MM.1S (cell line): Measurements from ENCODE around the gene SPHK2.

Experiments used
- DNase-seq: peaks from one replicate; pipeline ENCODE4 v3.0.0-alpha.2; 2015
- H2AFZ ChIP-seq: fragments of 300-600 bp; sonication (generic); 2 replicates; pipeline ENCODE4 v1.6.0; 2016; ENCODE audit warnings: antibody characterized with exemption, low read length
- H3F3A ChIP-seq: fragments of 300-600 bp; sonication (generic); 2 replicates; pipeline ENCODE4 v1.6.1; 2016; ENCODE audit warnings: mild to moderate bottlenecking, antibody characterized with exemption, low read length, moderate library complexity, mixed read lengths; ENCODE audit not compliant: insufficient read depth
- H3K27ac ChIP-seq: fragments of 300-600 bp; sonication (generic); 2 replicates; pipeline ENCODE4 v1.5.1; 2016; ENCODE audit warnings: mild to moderate bottlenecking, low read length
- H3K27me3 ChIP-seq: fragments of 300-600 bp; sonication (generic); replicated peaks from 2 replicates; pipeline ENCODE4 v1.6.0; 2016; ENCODE audit warnings: low read length; ENCODE audit not compliant: insufficient read depth
- H3K36me3 ChIP-seq: fragments of 300-600 bp; sonication (generic); replicated peaks from 2 replicates; pipeline ENCODE4 v1.6.1; 2016; ENCODE audit warnings: mild to moderate bottlenecking, low read length, mixed read lengths; ENCODE audit not compliant: insufficient read depth
- H3K4me1 ChIP-seq: fragments of 300-600 bp; sonication (generic); 2 replicates; pipeline ENCODE4 v1.6.1; 2016; ENCODE audit warnings: low read length, mixed read lengths
- H3K4me2 ChIP-seq: fragments of 300-600 bp; sonication (generic); 2 replicates; pipeline ENCODE4 v1.6.0; 2016; ENCODE audit warnings: low read depth, low read length
- H3K4me3 ChIP-seq: fragments of 300-600 bp; sonication (generic); 2 replicates; pipeline ENCODE4 v1.5.1; 2016; ENCODE audit warnings: low read length, mixed read lengths
- H3K79me2 ChIP-seq: fragments of 300-600 bp; sonication (generic); 2 replicates; pipeline ENCODE4 v1.6.1; 2016; ENCODE audit warnings: mixed run types, low read length, mixed read lengths
- H3K9ac ChIP-seq: fragments of 300-600 bp; sonication (generic); 2 replicates; pipeline ENCODE4 v1.6.1; 2016; ENCODE audit warnings: low read length, mixed read lengths
- H3K9me2 ChIP-seq: fragments of 300-600 bp; sonication (generic); replicated peaks from 2 replicates; pipeline ENCODE4 v1.6.1; 2016; ENCODE audit warnings: mild to moderate bottlenecking, low read length, mixed read lengths; ENCODE audit not compliant: insufficient read depth
- H3K9me3 ChIP-seq: fragments of 300-600 bp; sonication (generic); replicated peaks from 2 replicates; pipeline ENCODE4 v1.6.1; 2016; ENCODE audit warnings: mild to moderate bottlenecking, low read length, mixed read lengths; ENCODE audit not compliant: insufficient read depth
- H4K20me1 ChIP-seq: fragments of 300-600 bp; sonication (generic); 2 replicates; pipeline ENCODE4 v1.6.1; 2016; ENCODE audit warnings: mild to moderate bottlenecking, low read length, moderate library complexity, mixed read lengths; ENCODE audit not compliant: insufficient read depth
- CTCF ChIP-seq: fragments of 300-600 bp; sonication (generic); IDR thresholded peaks from 2 replicates; pipeline ENCODE4 v1.5.1; 2016; ENCODE audit warnings: antibody characterized with exemption, low read length, mixed read lengths
- EZH2 ChIP-seq: fragments of 300-600 bp; sonication (generic); optimal IDR thresholded peaks from 2 replicates; pipeline ENCODE3; 2017; ENCODE audit warnings: low read depth, mild to moderate bottlenecking, antibody characterized with exemption, low read length, mixed read lengths
- EZH2phosphoT487 ChIP-seq: fragments of 300-600 bp; sonication (generic); IDR thresholded peaks from 2 replicates; pipeline ENCODE4 v1.6.1; 2018; ENCODE audit warnings: antibody characterized with exemption, low read length

SPHK2 gene

GRCh38 chr19:48618916-48619691 is at the start of gene SPHK2, which contains the start of gene RPL18:
Gene SPHK2, plus strand, starts transcription at chr19:48619506. Its CDS starts 1,009 bp downstream, at chr19:48620515.
Gene RPL18, minus strand, starts transcription at chr19:48619178. Its CDS starts 35 bp downstream, at chr19:48619143.
- H3K79me2 ChIP-seq = peaks cover 39% of the 10 kb centered on the region

GRCh38 chr19:48569814-48570213 is 49.5 kb upstream of the SPHK2 start:
- no peaks in the 10 kb centered on the region for H3K4me1 ChIP-seq
- H2AFZ ChIP-seq = no peak overlapping the region
- peaks cover 47% of the 10 kb centered on the region for H3K27me3 ChIP-seq
- no peaks in the 10 kb centered on the region for H3F3A ChIP-seq
- no peak for TF ChIP-seq EZH2
- no peak for TF ChIP-seq CTCF
- H3K27ac ChIP-seq = no peak overlapping the region
- H3K9me2 ChIP-seq = no peaks in the 10 kb centered on the region
- no peak for DNase-seq
- H3K4me2 ChIP-seq = no peak overlapping the region
- no peaks in the 10 kb centered on the region for H4K20me1 ChIP-seq
- no peaks in the 10 kb centered on the region for H3K9me3 ChIP-seq
- no peaks in the 10 kb centered on the region for H3K36me3 ChIP-seq
- H3K9ac ChIP-seq = no peak overlapping the region
- H3K4me3 ChIP-seq = no peak overlapping the region
- H3K79me2 ChIP-seq = no peaks in the 10 kb centered on the region

More at GRCh38 chr19:48618916-48619691, at the start of gene SPHK2, which contains the start of gene RPL18:
- Histone ChIP-seq H3K27ac (peak within 1 kb of the TSS; percentile 63), H3K4me3 (peak within 1 kb of the TSS; percentile 93), H2AFZ (peak within 1 kb of the TSS; percentile 83), H3K9me2 (no peaks in the 10 kb centered on the region), H3K27me3 (no peaks in the 10 kb centered on the region), H4K20me1 (peaks cover 28% of the 10 kb centered on the region), H3F3A (peaks cover 37% of the 10 kb centered on the region), H3K9me3 (no peaks in the 10 kb centered on the region), H3K4me1 (peaks cover 20% of the 10 kb centered on the region), H3K36me3 (peaks cover 19% of the 10 kb centered on the region), H3K4me2 (peak within 1 kb of the TSS; percentile 96), H3K9ac (peak within 1 kb of the TSS; percentile 96)
- DNase-seq = peak; percentile 99
- TF ChIP-seq CTCF = no peak
- no peak for TF ChIP-seq EZH2
- TF ChIP-seq EZH2phosphoT487 = no peak

- no peaks in the 10 kb centered on the region for H3K9me2 ChIP-seq
These were observed 47.7 kb upstream of the SPHK2 start for GRCh38 chr19:48571378-48572162.

More at GRCh38 chr19:48571378-48572162, 47.7 kb upstream of the SPHK2 start:
- no peaks in the 10 kb centered on the region for H4K20me1 ChIP-seq
- TF ChIP-seq EZH2 (no peak), EZH2phosphoT487 (no peak), CTCF (no peak)
- H3K4me2 ChIP-seq = no peak overlapping the region
- no peak for DNase-seq
- no peaks in the 10 kb centered on the region for H3K79me2 ChIP-seq
- H2AFZ ChIP-seq = no peak overlapping the region
- H3K27me3 ChIP-seq = peaks cover 43% of the 10 kb centered on the region
- no peaks in the 10 kb centered on the region for H3F3A ChIP-seq
- no peaks in the 10 kb centered on the region for H3K36me3 ChIP-seq
- no peaks in the 10 kb centered on the region for H3K4me1 ChIP-seq
- H3K4me3 ChIP-seq = no peak overlapping the region
- no peaks in the 10 kb centered on the region for H3K9me3 ChIP-seq
- no peak overlapping the region for H3K27ac ChIP-seq
- no peak overlapping the region for H3K9ac ChIP-seq
